Pancreas (tissue), 10 donors: Measurements from ENCODE around the gene CHD2. TPM values are rescaled to one million over a fixed set of nuclear protein-coding genes. Genes with fewer than 3 reads are reported as not detected.
A peak's percentile ranks its signal among the peaks of the same experiment; 100 is the strongest.

Experiments used
- ATAC-seq, 4 donors: fragments of 200-7000 bp; cut with Tn5 transposase; one replicate each; pipeline versions ENCODE4 v1.8.0 to v1.9.1; 2020; ENCODE audit warnings: mild to moderate bottlenecking in 4 of 4, moderate library complexity in 4 of 4
- DNase-seq, 6 donors: peaks; one replicate each; pipeline ENCODE4 v3.0.0-alpha.2; 2020
- FAIRE-seq: peaks from 2 replicates; lab custom pipeline; 2012; peaks lifted over from hg19 to GRCh38; lab: Jason Lieb, UNC
- H3K27ac ChIP-seq, 4 donors: fragments of 200-600 bp; sonication (generic); 1 replicate in 3 of 4; 2 replicates in 1 of 4; pipeline versions ENCODE4 v1.5.0 to v1.8.0; 2020
- H3K27me3 ChIP-seq, 4 donors: fragments of 200-600 bp; one replicate each; pipeline ENCODE4 v1.8.0; 2021
- H3K36me3 ChIP-seq, 3 donors: fragments of 200-600 bp; sonication (generic) in 1 of 3; one replicate each; pipeline versions ENCODE4 v1.5.0 to v1.8.0; 2020 to 2021
- H3K4me1 ChIP-seq, 3 donors: fragments of 200-600 bp; one replicate each; pipeline ENCODE4 v1.8.0; 2021
- H3K4me3 ChIP-seq, 4 donors: fragments of 200-600 bp; sonication (generic) in 2 of 4; one replicate each; pipeline versions ENCODE4 v1.5.0 to v1.8.0; 2020 to 2021
- H3K9me3 ChIP-seq, 4 donors: fragments of 200-600 bp; one replicate each; pipeline ENCODE4 v1.8.0; 2021
- WGBS, 2 donors: extraction: QIAGEN DNeasy Blood & Tissue Kit; methylation state at CpG; one replicate each; pipeline ENCODE4 v1.1.7; 2013; 5-methylcytosine and 5-hydroxymethylcytosine counted together
- intact Hi-C, 3 donors: fragments of 100-400 bp; cut with DNase I; formaldehyde crosslinking; loops; one replicate each; pipeline versions ENCODE4 v1.11.1 to v1.14.2; 2022
- polyA plus RNA-seq, 2 donors: library from polyadenylated mRNA; stranded (reverse); fragments of 200-250 nt; gene quantifications; one replicate each; pipeline ENCODE4 v1.2.3, GENCODE V29; 2013
- total RNA-seq, 6 donors: library from RNA; stranded (reverse); fragmentation: NEBNext Ultra II Directional in 4 of 6; extraction: Animal tissue kit (Norgen Biotek cat#: 25700) in 4 of 6; gene quantifications; one replicate each; pipeline versions ENCODE4 v1.2.1 to v1.2.4, GENCODE V29; 2021 to 2023
- TF ChIP-seq, protein P1 (sequence below), 4 donors: fragments of 200-600 bp; sonication (generic) in 3 of 4; IDR thresholded peaks; one replicate each; pipeline versions ENCODE4 v1.5.0 to v1.8.0; 2021; ENCODE audit warnings: antibody characterized with exemption in 4 of 4
- donor health status: healthy with polysubstance abuse.
- donor health status: DM: no; HTN: no; CAD: no; lungs with moderate emphysema.
- donor health status: DM: no; HTN: no; CAD: no.
- donor health status: control.
- donor health status: control.
- donor health status: Bipolar disorder and iron deficiency.
- donor health status: DM: yes; HTN: yes; CAD: no.
- donor health status: DM: no; HTN: no; CAD: no.
- donor health status: DM: no; HTN: no; CAD: no.
- donor health status: DM: yes; HTN: yes; CAD: no.

Gene CHD2
- total and polyA plus RNA-seq, 8 donors = 27.7 to 86.3 (median 44.0) TPM

DNA sequence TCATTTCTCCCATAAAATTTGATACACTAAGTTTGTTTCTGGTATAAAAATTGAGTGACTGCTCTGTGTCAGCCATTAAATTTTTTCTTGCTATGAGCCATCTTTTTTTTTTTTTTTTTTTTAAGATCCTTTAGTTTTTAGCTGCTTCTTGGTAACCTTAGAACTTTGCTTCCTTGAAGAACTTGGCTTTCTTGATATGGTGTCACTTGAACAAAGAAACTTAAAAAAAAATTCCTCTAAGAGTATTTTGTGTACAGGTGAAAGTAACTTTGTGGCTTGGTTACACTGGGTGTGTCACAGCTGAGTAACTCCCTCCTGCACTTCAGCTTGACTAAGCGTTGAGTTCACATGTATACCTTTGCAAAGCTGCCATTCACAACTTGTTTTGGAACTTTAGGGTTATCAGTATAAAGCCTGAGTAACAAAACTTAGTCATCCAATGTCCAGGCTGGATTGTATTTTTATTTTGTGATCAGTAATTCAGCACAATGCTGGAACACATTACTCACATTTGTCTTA is 6.5 kb downstream of the CHD2 start:
- Histone ChIP-seq H3K27ac (peak overlapping the region; percentile 14 to 99 (median 62)), H3K36me3 (no peaks in the 10 kb centered on the region), H3K27me3 (no peaks in the 10 kb centered on the region), H3K9me3 (no peaks in the 10 kb centered on the region), H3K4me3 (no peak overlapping the region), H3K4me1 (peaks cover 29 to 52% (median 46%) of the 10 kb centered on the region in 3 donors)
- WGBS, 2 donors = 9 to 27% methylated on average over 1 of the region's 1 CpG
- intact Hi-C loops = no loop called here
- ATAC-seq = peak in 2 of 4 donors; percentile 20 to 32
- DNase-seq = no peak
- TF ChIP-seq, protein P1, sequence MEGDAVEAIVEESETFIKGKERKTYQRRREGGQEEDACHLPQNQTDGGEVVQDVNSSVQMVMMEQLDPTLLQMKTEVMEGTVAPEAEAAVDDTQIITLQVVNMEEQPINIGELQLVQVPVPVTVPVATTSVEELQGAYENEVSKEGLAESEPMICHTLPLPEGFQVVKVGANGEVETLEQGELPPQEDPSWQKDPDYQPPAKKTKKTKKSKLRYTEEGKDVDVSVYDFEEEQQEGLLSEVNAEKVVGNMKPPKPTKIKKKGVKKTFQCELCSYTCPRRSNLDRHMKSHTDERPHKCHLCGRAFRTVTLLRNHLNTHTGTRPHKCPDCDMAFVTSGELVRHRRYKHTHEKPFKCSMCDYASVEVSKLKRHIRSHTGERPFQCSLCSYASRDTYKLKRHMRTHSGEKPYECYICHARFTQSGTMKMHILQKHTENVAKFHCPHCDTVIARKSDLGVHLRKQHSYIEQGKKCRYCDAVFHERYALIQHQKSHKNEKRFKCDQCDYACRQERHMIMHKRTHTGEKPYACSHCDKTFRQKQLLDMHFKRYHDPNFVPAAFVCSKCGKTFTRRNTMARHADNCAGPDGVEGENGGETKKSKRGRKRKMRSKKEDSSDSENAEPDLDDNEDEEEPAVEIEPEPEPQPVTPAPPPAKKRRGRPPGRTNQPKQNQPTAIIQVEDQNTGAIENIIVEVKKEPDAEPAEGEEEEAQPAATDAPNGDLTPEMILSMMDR (IDR thresholded peaks at IDR 0.05) = no peak
- FAIRE-seq = no peak

DNA sequence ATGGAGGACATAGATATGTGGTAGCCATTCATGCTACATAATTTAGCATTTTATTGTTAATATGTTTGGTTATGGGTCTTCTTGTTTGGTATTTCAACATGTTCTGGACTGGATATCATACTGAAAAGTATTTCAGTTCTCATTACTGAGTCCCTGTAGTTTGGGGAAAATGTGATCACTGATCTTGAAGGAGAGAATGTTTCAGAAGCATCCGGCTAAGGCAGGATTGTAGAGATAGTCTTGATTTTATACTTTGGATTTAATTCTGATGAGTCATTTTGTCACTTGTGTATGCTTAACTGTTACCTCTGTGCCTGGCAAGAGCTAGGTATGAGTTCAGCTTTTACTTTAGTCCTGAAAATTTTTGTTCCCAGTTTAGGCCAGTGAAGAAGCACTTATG is 7.1 kb downstream of the CHD2 start:
- Histone ChIP-seq H3K9me3 (no peaks in the 10 kb centered on the region), H3K27me3 (no peaks in the 10 kb centered on the region), H3K27ac (peak overlapping the region; percentile 14 to 99 (median 62)), H3K36me3 (no peaks in the 10 kb centered on the region), H3K4me1 (peaks cover 29 to 58% (median 46%) of the 10 kb centered on the region in 3 donors), H3K4me3 (no peak overlapping the region)
- FAIRE-seq (no peak), DNase-seq (no peak), ATAC-seq (no peak)
- intact Hi-C loops = no loop called here
- TF ChIP-seq, protein P1 (IDR thresholded peaks at IDR 0.05) = no peak
- WGBS, 2 donors = 42 to 48% methylated on average over 1 of the region's 1 CpG

DNA sequence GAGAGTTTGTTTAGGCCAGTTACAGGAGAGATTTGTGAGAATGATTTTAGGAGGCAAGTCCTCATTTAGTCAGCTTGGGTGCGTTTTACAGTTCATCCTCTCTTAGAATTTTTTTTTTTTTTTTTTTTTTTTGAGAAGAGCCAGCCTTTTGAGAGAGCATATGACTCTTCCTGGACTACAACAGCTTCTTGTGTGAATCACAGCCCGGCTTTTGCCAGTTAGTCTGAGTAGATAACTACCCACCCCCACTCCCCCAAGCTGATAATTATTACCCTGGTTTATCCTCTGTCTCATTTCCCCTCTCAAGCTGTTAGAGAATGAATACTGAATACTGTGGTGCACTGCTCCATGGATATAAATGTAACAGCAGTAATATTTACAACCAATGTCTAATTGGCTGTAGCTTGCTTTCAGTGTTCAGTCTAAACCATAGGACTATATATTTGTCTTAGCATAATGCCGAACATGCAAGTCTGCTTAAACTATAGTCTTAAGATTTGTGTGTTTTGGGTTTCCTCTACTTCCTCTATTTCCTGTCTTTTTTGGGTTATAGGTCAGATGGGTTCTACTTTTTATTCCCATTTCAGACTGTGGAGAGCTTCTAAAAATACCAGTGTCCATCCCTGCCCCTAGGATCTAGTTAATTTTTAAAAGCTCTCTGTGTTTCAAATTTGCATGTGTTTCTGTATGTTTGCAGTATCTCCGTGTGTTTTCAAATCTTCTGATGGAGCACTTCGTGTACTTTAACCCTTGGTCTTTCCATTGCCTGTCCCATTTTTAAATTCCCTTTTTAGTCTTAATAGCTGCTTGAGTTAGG is 8.0 kb downstream of the CHD2 start:
- Histone ChIP-seq H3K36me3 (no peaks in the 10 kb centered on the region), H3K27me3 (no peaks in the 10 kb centered on the region), H3K4me3 (no peak overlapping the region), H3K9me3 (no peaks in the 10 kb centered on the region), H3K4me1 (peaks cover 29 to 65% (median 46%) of the 10 kb centered on the region in 3 donors), H3K27ac (peak overlapping the region; percentile 4 to 99 (median 62))
- ATAC-seq (peak in 1 of 4 donors; percentile 3), FAIRE-seq (no peak), DNase-seq (no peak)
- 9 to 13% methylated on average over 5 of the region's 5 CpGs for WGBS, 2 donors
- intact Hi-C loops = no loop called here
- TF ChIP-seq, protein P1 (IDR thresholded peaks at IDR 0.05) = no peak

DNA sequence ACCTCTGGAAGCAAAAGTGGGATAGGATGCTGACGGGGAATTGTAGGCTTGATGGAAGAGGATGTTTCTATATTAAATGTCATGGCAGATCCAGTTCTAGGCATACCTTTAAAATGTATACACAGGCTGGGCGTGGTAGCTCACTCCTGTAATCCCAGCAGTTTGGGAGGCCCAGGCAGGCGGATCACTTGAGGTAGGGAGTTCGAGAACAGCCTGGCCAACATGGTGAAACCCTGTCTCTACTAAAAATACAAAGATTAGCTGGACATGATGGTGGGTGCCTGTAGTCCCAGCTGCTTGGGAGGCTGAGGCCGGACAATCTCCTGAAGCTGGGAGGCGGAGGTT is 8.6 kb downstream of the CHD2 start:
- Histone ChIP-seq H3K27ac (peak overlapping the region in 2 of 4 donors; percentile 99), H3K9me3 (no peaks in the 10 kb centered on the region), H3K4me3 (no peak overlapping the region), H3K36me3 (no peaks in the 10 kb centered on the region), H3K27me3 (no peaks in the 10 kb centered on the region), H3K4me1 (peaks cover 29 to 69% (median 46%) of the 10 kb centered on the region in 3 donors)
- 89 to 95% methylated on average over 6 of the region's 6 CpGs for WGBS, 2 donors
- FAIRE-seq (no peak), ATAC-seq (no peak), DNase-seq (no peak)
- TF ChIP-seq, protein P1 (IDR thresholded peaks at IDR 0.05) = no peak
- intact Hi-C loops = no loop called here
